ENCODE data around the gene CASP2.

- TF ChIP-seq POLR2AphosphoS5 (IDR thresholded peaks at IDR 0.05) (no peak), CTCF (IDR thresholded peaks at IDR 0.05) (no peak), POLR2A (IDR thresholded peaks at IDR 0.05) (no peak), EP300 (IDR thresholded peaks at IDR 0.05) (no peak)
Measured at GRCh38 chr7:143321242-143321641, 33.1 kb downstream of the CASP2 start.
